PC-9 (cell line): Measurements from ENCODE around the gene OR8H1. TPM values are rescaled to one million over a fixed set of nuclear protein-coding genes. Genes with fewer than 3 reads are reported as not detected.

ENCODE experiments used
- BruUV-seq: library from RNA; stranded (reverse); fragments of 400-500 nt; replicated peaks from 2 replicates; lab custom pipeline; 2021; lab: Mats Ljungman, UMichigan
- CTCF ChIA-PET: fragments of 300-600 bp; sonication (Branson Sonifier 250); formaldehyde crosslinking; loops from one replicate; lab custom pipeline; 2022; ENCODE audit warnings: antibody characterized with exemption; lab: Charles Lee
- POLR2A ChIA-PET: fragments of 300-600 bp; sonication (Branson Sonifier 250); formaldehyde crosslinking; loops from one replicate; lab custom pipeline; 2022; ENCODE audit warnings: antibody characterized with exemption; ENCODE audit not compliant: unreplicated experiment; lab: Charles Lee
- DNase-seq, 2 experiments: peaks; one replicate each; pipeline versions ENCODE4 v3.0.0 to v3.0.0-alpha.2; 2015 to 2022; ENCODE audit warnings: mixed read lengths in 1 of 2
- H2AFZ ChIP-seq: fragments of 200-600 bp; sonication (generic); 2 replicates; pipeline ENCODE4 v1.8.1; 2017; ENCODE audit warnings: antibody characterized with exemption
- H3F3A ChIP-seq: fragments of 200-600 bp; sonication (generic); 2 replicates; pipeline ENCODE4 v1.8.1; 2017; ENCODE audit warnings: antibody characterized with exemption, mild to moderate bottlenecking, low read depth; ENCODE audit not compliant: insufficient read depth
- H3K27ac ChIP-seq: fragments of 200-600 bp; sonication (generic); 2 replicates; pipeline ENCODE4 v1.6.1; 2016; ENCODE audit warnings: mixed run types
- H3K27me3 ChIP-seq: fragments of 200-600 bp; sonication (generic); 2 replicates; pipeline ENCODE4 v1.6.1; 2016; ENCODE audit warnings: low read depth, mixed run types; ENCODE audit not compliant: insufficient read depth
- H3K36me3 ChIP-seq: fragments of 200-600 bp; sonication (generic); 2 replicates; pipeline ENCODE4 v1.6.1; 2016; ENCODE audit warnings: low read depth, mixed run types
- H3K4me1 ChIP-seq: fragments of 200-600 bp; sonication (generic); replicated peaks from 2 replicates; pipeline ENCODE4 v1.6.1; 2016; ENCODE audit warnings: mixed run types; ENCODE audit not compliant: insufficient read depth
- H3K4me2 ChIP-seq: fragments of 200-600 bp; sonication (generic); 2 replicates; pipeline ENCODE4 v1.6.1; 2017; ENCODE audit warnings: mixed run types
- H3K4me3 ChIP-seq: fragments of 200-600 bp; sonication (generic); 2 replicates; pipeline ENCODE4 v1.6.1; 2016; ENCODE audit warnings: mixed run types
- H3K79me2 ChIP-seq: fragments of 200-600 bp; sonication (generic); 2 replicates; pipeline ENCODE4 v1.6.1; 2017; ENCODE audit warnings: low read depth, mixed run types
- H3K9me2 ChIP-seq: fragments of 200-600 bp; sonication (generic); 2 replicates; pipeline ENCODE4 v1.8.1; 2017; ENCODE audit warnings: mild to moderate bottlenecking; ENCODE audit not compliant: insufficient read depth
- H3K9me3 ChIP-seq: fragments of 200-600 bp; sonication (generic); 2 replicates; pipeline ENCODE4 v1.8.1; 2016; ENCODE audit warnings: low read depth; ENCODE audit not compliant: insufficient read depth
- H4K20me1 ChIP-seq: fragments of 200-600 bp; sonication (generic); 2 replicates; pipeline ENCODE4 v1.8.1; 2017; ENCODE audit not compliant: insufficient read depth
- EZH2 ChIP-seq: fragments of 200-600 bp; sonication (generic); IDR thresholded peaks from 2 replicates; pipeline ENCODE4 v1.8.0; 2017; ENCODE audit warnings: antibody characterized with exemption, low read depth
- intact Hi-C: fragments of 100-400 bp; cut with micrococcal nuclease; formaldehyde crosslinking; loops from one replicate; pipeline ENCODE4 v1.10.0; 2022; ENCODE audit not compliant: unreplicated experiment
- total RNA-seq: library from RNA; stranded (reverse); gene quantifications from 2 replicates; pipeline ENCODE4 v1.2.3, GENCODE V29; 2021
- TF ChIP-seq, protein P1 (sequence below): fragments of 200-600 bp; sonication (generic); conservative IDR thresholded peaks from 2 replicates; pipeline ENCODE4 v1.6.1; 2017; ENCODE audit warnings: mixed run types, antibody characterized with exemption, mild to moderate bottlenecking, moderate library complexity

OR8H1 gene
- total RNA-seq, 1 experiment from 2014 or later, result not detected

- no peaks in the 10 kb centered on the region for H3F3A ChIP-seq
- no peaks in the 10 kb centered on the region for H3K36me3 ChIP-seq
- H3K9me3 ChIP-seq, result no peaks in the 10 kb centered on the region
- H3K4me1 ChIP-seq, result no peaks in the 10 kb centered on the region
- BruUV-seq, result no TSS peak
- no peak for DNase-seq
- no peaks in the 10 kb centered on the region for H4K20me1 ChIP-seq
- H3K27me3 ChIP-seq, result no peaks in the 10 kb centered on the region
- intact Hi-C loops, result no loop called here
- H3K79me2 ChIP-seq, result no peaks in the 10 kb centered on the region
- no peak within 1 kb of the TSS for H3K4me3 ChIP-seq
- ChIA-PET POLR2A (no interaction called here), CTCF (no interaction called here)
- TF ChIP-seq, protein P1, sequence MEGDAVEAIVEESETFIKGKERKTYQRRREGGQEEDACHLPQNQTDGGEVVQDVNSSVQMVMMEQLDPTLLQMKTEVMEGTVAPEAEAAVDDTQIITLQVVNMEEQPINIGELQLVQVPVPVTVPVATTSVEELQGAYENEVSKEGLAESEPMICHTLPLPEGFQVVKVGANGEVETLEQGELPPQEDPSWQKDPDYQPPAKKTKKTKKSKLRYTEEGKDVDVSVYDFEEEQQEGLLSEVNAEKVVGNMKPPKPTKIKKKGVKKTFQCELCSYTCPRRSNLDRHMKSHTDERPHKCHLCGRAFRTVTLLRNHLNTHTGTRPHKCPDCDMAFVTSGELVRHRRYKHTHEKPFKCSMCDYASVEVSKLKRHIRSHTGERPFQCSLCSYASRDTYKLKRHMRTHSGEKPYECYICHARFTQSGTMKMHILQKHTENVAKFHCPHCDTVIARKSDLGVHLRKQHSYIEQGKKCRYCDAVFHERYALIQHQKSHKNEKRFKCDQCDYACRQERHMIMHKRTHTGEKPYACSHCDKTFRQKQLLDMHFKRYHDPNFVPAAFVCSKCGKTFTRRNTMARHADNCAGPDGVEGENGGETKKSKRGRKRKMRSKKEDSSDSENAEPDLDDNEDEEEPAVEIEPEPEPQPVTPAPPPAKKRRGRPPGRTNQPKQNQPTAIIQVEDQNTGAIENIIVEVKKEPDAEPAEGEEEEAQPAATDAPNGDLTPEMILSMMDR, result no peak
- TF ChIP-seq EZH2, result no peak
- no peak within 1 kb of the TSS for H3K27ac ChIP-seq
- H3K9me2 ChIP-seq, result no peaks in the 10 kb centered on the region; the same call in 1 of the 2 replicates
- no peak within 1 kb of the TSS for H2AFZ ChIP-seq
- no peak within 1 kb of the TSS for H3K4me2 ChIP-seq
Observed at GRCh38 chr11:56251954-56252353, 40.1 kb downstream of the OR8H1 start, which contains the start of gene OR5T3. Gene OR5T3 (plus strand): TSS chr11:56252254. CDS start chr11:56252254, 0 bp downstream.

Other genes with a start within 250 kb of the OR8H1 start
- gene OR8I2, start 198.9 kb downstream of the OR8H1 start, total RNA-seq, result not detected in 2 replicates
- not detected in 2 replicates for gene OR8H2, start 188.6 kb downstream of the OR8H1 start, total RNA-seq
- not detected in 2 replicates for gene OR8H3, start 169.9 kb downstream of the OR8H1 start, total RNA-seq
- gene OR8J3, start 152.1 kb downstream of the OR8H1 start, total RNA-seq, result not detected in 2 replicates
- gene OR8K5, start 131.9 kb downstream of the OR8H1 start, total RNA-seq, result not detected in 2 replicates
- not detected in 2 replicates for gene OR5J2, start 115.6 kb downstream of the OR8H1 start, total RNA-seq
- not detected in 2 replicates for gene OR5T2, start 58.0 kb downstream of the OR8H1 start, total RNA-seq
- not detected in 2 replicates for gene OR5T3, start 40.0 kb downstream of the OR8H1 start, total RNA-seq
- not detected in 2 replicates for gene OR5T1, start 18.1 kb downstream of the OR8H1 start, total RNA-seq
- not detected in 2 replicates for gene OR8K3, start 22.9 kb upstream of the OR8H1 start, total RNA-seq
- not detected in 2 replicates for gene OR8K1, start 53.8 kb upstream of the OR8H1 start, total RNA-seq
- not detected in 2 replicates for gene OR8J1, start 62.0 kb upstream of the OR8H1 start, total RNA-seq
- gene OR8U1, start 83.4 kb upstream of the OR8H1 start, total RNA-seq, result not detected in 2 replicates
- gene OR5AL1, start 120.4 kb upstream of the OR8H1 start, total RNA-seq, result not detected in 2 replicates
- gene OR5M3, start 181.1 kb upstream of the OR8H1 start, total RNA-seq, result not detected in 2 replicates
- gene OR5M8, start 199.1 kb upstream of the OR8H1 start, total RNA-seq, result not detected in 2 replicates